HL-60 (cell line): ENCODE measurements around the gene MX2.

Experiments used
- DNase-seq, 2 experiments: peaks; one replicate each; pipeline ENCODE4 v3.0.0-alpha.2; 2010 to 2020; ENCODE audit warnings: low read depth in 1 of 2, low spot score in 1 of 2
- H3K27ac ChIP-seq: fragments of 250-450 bp; sonication (Bioruptor Pico); replicated peaks from 2 replicates; pipeline ENCODE4 v1.5.1; 2020; ENCODE audit warnings: mild to moderate bottlenecking, moderate library complexity
- H3K27me3 ChIP-seq: fragments of 250-450 bp; sonication (Bioruptor Pico); 2 replicates; pipeline ENCODE4 v1.5.1; 2021; ENCODE audit warnings: mild to moderate bottlenecking, moderate library complexity; ENCODE audit not compliant: insufficient read depth, poor library complexity, severe bottlenecking
- H3K4me3 ChIP-seq: replicated peaks from 2 replicates; pipeline ENCODE4 v1.5.1; 2011; ENCODE audit warnings: mild to moderate bottlenecking, control low read depth, low read length; ENCODE audit not compliant: insufficient read depth
- CTCF ChIP-seq: IDR thresholded peaks from one replicate; pipeline ENCODE4 v1.5.1; 2011; ENCODE audit warnings: low read length, control low read depth, inconsistent platforms; ENCODE audit not compliant: insufficient read depth
- GABPA ChIP-seq: IDR thresholded peaks from 2 replicates; pipeline ENCODE4 v1.6.1; 2012; ENCODE audit warnings: low read depth
- POLR2AphosphoS5 ChIP-seq: IDR thresholded peaks from 2 replicates; pipeline ENCODE4 v1.6.1; 2012; ENCODE audit warnings: low read depth
- SPI1 ChIP-seq: IDR thresholded peaks from 2 replicates; pipeline ENCODE4 v1.6.1; 2012; ENCODE audit warnings: low read depth, mild to moderate bottlenecking, borderline replicate concordance
- TF ChIP-seq, protein P1 (sequence below): IDR thresholded peaks from 2 replicates; pipeline ENCODE4 v1.6.1; 2012; ENCODE audit warnings: low read depth; ENCODE audit not compliant: insufficient replicate concordance

MX2 gene

DNA sequence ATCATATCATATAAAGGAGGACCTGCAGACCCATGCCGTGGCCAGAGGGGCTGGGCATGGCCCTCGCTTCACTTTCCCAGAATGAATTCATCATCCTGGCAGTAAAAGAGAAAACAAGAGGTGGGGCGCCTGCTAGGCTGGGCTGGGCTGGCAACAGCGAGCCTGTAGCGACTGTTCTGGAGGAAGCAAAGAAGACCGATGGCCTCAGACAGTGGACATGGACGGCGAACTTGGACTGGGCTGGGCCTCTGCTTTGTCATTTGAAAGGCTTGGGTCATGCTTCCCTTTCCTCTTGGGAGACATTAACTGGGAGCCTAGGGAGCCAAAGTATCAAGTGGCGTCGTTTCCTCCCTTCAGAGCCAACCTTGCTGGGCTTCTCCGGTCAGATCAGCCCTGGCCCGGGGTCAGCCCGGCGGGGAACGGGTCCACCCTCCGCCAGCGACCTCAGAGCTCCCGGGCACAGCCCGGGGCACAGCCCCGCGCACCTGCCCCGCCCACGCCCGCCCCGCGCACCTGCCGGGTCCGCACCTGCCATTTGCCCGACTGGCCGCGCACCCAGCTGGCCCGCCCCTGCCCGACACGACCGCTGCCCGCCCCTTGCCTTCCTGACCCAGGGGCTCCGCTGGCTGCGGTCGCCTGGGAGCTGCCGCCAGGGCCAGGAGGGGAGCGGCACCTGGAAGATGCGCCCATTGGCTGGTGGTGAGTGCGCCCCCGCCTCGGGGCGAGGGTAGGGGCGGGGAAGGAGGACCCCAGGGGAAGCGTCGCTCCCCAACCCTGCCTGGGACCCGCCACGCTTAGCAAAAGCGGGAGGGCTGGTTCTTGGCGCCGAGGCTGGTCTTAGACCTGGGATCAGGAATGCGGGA, 45.4 kb upstream of the MX2 start, which contains the start of gene FAM3B:
Gene FAM3B (plus strand): TSS at position 602 of the 863 bp plus-strand sequence. CDS start 79 bp downstream, at position 681.
- no peak within 1 kb of the TSS for H3K27ac ChIP-seq

DNA sequence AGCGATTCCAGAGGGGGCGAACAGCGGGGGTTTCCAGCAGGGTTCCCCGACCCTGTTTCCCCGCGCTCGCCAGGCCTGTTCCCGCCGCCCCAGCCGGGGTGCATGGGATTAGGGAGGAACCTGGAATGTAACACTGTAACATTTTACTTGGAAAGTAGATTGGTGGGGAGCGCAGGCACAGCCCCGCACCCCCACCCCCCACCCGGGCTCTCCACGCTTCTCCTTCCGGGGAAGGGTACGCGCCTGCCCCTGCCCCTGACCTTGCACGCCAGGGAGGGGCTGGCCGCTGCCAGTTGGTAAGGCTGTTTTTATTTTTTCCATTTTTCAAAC, 44.8 kb upstream of the MX2 start:
- DNase-seq = no peak
- Histone ChIP-seq H3K27ac (no peak overlapping the region), H3K4me3 (no peak overlapping the region), H3K27me3 (peaks cover 7% of the 10 kb centered on the region)
- TF ChIP-seq SPI1 (no peak), GABPA (no peak), CTCF (no peak), POLR2AphosphoS5 (no peak)
- TF ChIP-seq, protein P1, sequence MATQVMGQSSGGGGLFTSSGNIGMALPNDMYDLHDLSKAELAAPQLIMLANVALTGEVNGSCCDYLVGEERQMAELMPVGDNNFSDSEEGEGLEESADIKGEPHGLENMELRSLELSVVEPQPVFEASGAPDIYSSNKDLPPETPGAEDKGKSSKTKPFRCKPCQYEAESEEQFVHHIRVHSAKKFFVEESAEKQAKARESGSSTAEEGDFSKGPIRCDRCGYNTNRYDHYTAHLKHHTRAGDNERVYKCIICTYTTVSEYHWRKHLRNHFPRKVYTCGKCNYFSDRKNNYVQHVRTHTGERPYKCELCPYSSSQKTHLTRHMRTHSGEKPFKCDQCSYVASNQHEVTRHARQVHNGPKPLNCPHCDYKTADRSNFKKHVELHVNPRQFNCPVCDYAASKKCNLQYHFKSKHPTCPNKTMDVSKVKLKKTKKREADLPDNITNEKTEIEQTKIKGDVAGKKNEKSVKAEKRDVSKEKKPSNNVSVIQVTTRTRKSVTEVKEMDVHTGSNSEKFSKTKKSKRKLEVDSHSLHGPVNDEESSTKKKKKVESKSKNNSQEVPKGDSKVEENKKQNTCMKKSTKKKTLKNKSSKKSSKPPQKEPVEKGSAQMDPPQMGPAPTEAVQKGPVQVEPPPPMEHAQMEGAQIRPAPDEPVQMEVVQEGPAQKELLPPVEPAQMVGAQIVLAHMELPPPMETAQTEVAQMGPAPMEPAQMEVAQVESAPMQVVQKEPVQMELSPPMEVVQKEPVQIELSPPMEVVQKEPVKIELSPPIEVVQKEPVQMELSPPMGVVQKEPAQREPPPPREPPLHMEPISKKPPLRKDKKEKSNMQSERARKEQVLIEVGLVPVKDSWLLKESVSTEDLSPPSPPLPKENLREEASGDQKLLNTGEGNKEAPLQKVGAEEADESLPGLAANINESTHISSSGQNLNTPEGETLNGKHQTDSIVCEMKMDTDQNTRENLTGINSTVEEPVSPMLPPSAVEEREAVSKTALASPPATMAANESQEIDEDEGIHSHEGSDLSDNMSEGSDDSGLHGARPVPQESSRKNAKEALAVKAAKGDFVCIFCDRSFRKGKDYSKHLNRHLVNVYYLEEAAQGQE = no peak

More for the DNA sequence above, 45.4 kb upstream of the MX2 start, which contains the start of gene FAM3B:
- TF ChIP-seq CTCF = no peak
- no peak for TF ChIP-seq GABPA
- TF ChIP-seq POLR2AphosphoS5 = no peak
- TF ChIP-seq SPI1 = no peak
- TF ChIP-seq, protein P1 = no peak
- no peak for DNase-seq
- Histone ChIP-seq H3K4me3 (no peak within 1 kb of the TSS), H3K27me3 (peaks cover 8% of the 10 kb centered on the region)

DNA sequence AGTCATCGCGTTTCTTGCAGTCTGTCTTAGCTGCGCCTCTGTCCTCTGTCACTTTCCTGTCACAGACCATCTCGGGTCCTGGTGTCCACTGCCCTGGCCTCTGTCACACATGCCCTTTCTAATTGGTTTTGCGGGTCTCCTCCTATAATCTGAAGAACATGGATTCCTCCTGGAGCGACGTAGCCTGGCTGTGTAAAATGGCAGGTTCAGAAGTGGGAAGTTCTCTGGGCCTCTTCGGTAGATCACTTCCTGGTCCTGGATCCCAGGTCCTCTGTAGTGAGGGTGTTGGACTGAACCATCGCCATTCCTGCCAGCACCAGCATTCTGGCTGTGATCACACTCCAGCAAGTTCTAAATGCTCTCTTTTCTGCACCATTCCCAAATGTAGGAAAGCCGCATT, 44.4 kb upstream of the MX2 start:
- H3K4me3 ChIP-seq = no peak overlapping the region
- no peak overlapping the region for H3K27ac ChIP-seq
- TF ChIP-seq SPI1 (no peak), POLR2AphosphoS5 (no peak), GABPA (no peak), CTCF (no peak)
- TF ChIP-seq, protein P1 = no peak
- H3K27me3 ChIP-seq = peaks cover 7% of the 10 kb centered on the region
- DNase-seq = no peak
